K562 (cell line): ENCODE results near the gene DCUN1D1. TPM values are rescaled to one million over a fixed set of nuclear protein-coding genes. Genes with fewer than 3 reads are reported as not detected.
A peak's percentile ranks its signal among the peaks of the same experiment; 100 is the strongest.

Experiments used
- ATAC-seq: fragments of 200-7000 bp; cut with Tn5 transposase; 3 replicates; pipeline ENCODE4 v1.9.1; 2020; ENCODE audit warnings: moderate library complexity
- BruUV-seq: library from RNA; stranded (reverse); fragments of 400-500 nt; replicated peaks from 2 replicates; lab custom pipeline; 2021; lab: Mats Ljungman, UMichigan
- CTCF ChIA-PET: fragments of 300-600 bp; formaldehyde crosslinking; extraction: SDS; loops from one replicate; lab custom pipeline; 2021; ENCODE audit warnings: low intra/inter-chr PET ratio; lab: Yijun Ruan, JAX
- POLR2A ChIA-PET: fragments of 300-600, 350-650 bp; sonication (Branson Sonifier 250); formaldehyde crosslinking; extraction: SDS; loops from one replicate; lab custom pipeline; 2021; ENCODE audit warnings: antibody characterized with exemption, inconsistent platforms; lab: Yijun Ruan, JAX
- DNase-seq, 4 experiments: peaks; one replicate each; pipeline versions ENCODE4 v3.0.0 to v3.0.0-alpha.2; 2011 to 2018; ENCODE audit warnings: low spot score in 3 of 4, mixed read lengths in 3 of 4; ENCODE audit errors: extremely low read depth in 1 of 4
- FAIRE-seq: peaks from 2 replicates; lab custom pipeline; 2011; peaks lifted over from hg19 to GRCh38; lab: Jason Lieb, UNC
- H2AFZ ChIP-seq: 2 replicates; pipeline ENCODE4 v1.6.0; 2011; ENCODE audit warnings: low read depth, low read length, control low read depth, inconsistent platforms
- H3K27ac ChIP-seq: fragments of 200-600 bp; 3 replicates; pipeline ENCODE4 v1.8.0; 2011; ENCODE audit warnings: low read depth, mild to moderate bottlenecking, control low read depth, inconsistent platforms, low read length, moderate library complexity, mixed read lengths; ENCODE audit errors: extremely low read depth
- H3K27me3 ChIP-seq, 2 experiments: fragments of 300-600 bp in 1 of 2; 2 replicates in 1 of 2; 3 replicates in 1 of 2; pipeline versions ENCODE4 v1.6.0 to v1.8.0; 2011; ENCODE audit warnings: inconsistent platforms in 2 of 2, low read length in 2 of 2, mild to moderate bottlenecking in 1 of 2, mixed read lengths in 1 of 2, moderate library complexity in 1 of 2; ENCODE audit not compliant: control insufficient read depth in 2 of 2, insufficient read depth in 2 of 2
- H3K36me3 ChIP-seq: fragments of 300-600 bp; 3 replicates; pipeline ENCODE4 v1.8.0; 2011; ENCODE audit warnings: mild to moderate bottlenecking, low read length, inconsistent platforms; ENCODE audit not compliant: control insufficient read depth, insufficient read depth
- H3K4me1 ChIP-seq, 2 experiments: fragments of 200-600 bp in 1 of 2; replicated peaks in 1 of 2; 2 replicates in 1 of 2; 3 replicates in 1 of 2; pipeline versions ENCODE4 v1.5.1 to v1.8.0; 2011; ENCODE audit warnings: inconsistent platforms in 2 of 2, low read length in 2 of 2, mild to moderate bottlenecking in 1 of 2, mixed read lengths in 1 of 2, moderate library complexity in 1 of 2; ENCODE audit not compliant: control insufficient read depth in 2 of 2, insufficient read depth in 2 of 2
- H3K4me2 ChIP-seq: 2 replicates; pipeline ENCODE4 v1.6.1; 2011; ENCODE audit warnings: low read length, control low read depth, inconsistent platforms, mixed read lengths; ENCODE audit not compliant: insufficient read depth
- H3K4me3 ChIP-seq: fragments of 200-600 bp; sonication (generic), shearing (Covaris generic); 2 replicates; pipeline ENCODE4 v1.5.1; 2016; ENCODE audit warnings: control low read depth, inconsistent platforms
- H3K79me2 ChIP-seq: fragments of 200-600 bp; 3 replicates; pipeline ENCODE4 v1.8.0; 2011; ENCODE audit warnings: low read length, inconsistent platforms; ENCODE audit not compliant: control insufficient read depth, insufficient read depth
- H3K9ac ChIP-seq, 2 experiments: 2 replicates each; pipeline versions ENCODE4 v1.6.0 to v1.6.1; 2011; ENCODE audit warnings: low read depth in 2 of 2, low read length in 2 of 2, control low read depth in 1 of 2, inconsistent platforms in 1 of 2, mild to moderate bottlenecking in 1 of 2, mixed read lengths in 1 of 2; ENCODE audit not compliant: insufficient read depth in 1 of 2
- H3K9me1 ChIP-seq: one replicate; pipeline ENCODE4 v1.6.0; 2011; ENCODE audit warnings: inconsistent platforms, mild to moderate bottlenecking, low read length, moderate library complexity; ENCODE audit not compliant: control insufficient read depth, insufficient read depth
- H3K9me3 ChIP-seq: replicated peaks from 2 replicates; pipeline ENCODE4 v1.5.1; 2011; ENCODE audit warnings: low read depth, low read length, inconsistent platforms; ENCODE audit not compliant: control insufficient read depth, insufficient read depth
- H4K20me1 ChIP-seq: replicated peaks from 2 replicates; pipeline ENCODE4 v1.6.1; 2011; ENCODE audit warnings: low read length, inconsistent platforms, mixed read lengths; ENCODE audit not compliant: control insufficient read depth, insufficient read depth
- ATF7 ChIP-seq: fragments of 450-650 bp; IDR thresholded peaks from 2 replicates; pipeline ENCODE4 v1.7.1; 2014; ENCODE audit warnings: mild to moderate bottlenecking, moderate library complexity
- C11orf30 ChIP-seq: fragments of 450-650 bp; IDR thresholded peaks from 2 replicates; pipeline ENCODE4 v1.6.1; 2016; ENCODE audit warnings: low read depth, mild to moderate bottlenecking
- DDX20 ChIP-seq: fragments of 450-650 bp; IDR thresholded peaks from 2 replicates; pipeline ENCODE4 v1.6.1; 2016; ENCODE audit warnings: missing genetic modification characterization, low read depth, mild to moderate bottlenecking, missing compliant biosample characterization, moderate library complexity
- MAFF ChIP-seq: IDR thresholded peaks from 2 replicates; pipeline ENCODE4 v1.6.1; 2012; ENCODE audit warnings: low read length, improper control_type of control experiment
- MAFG ChIP-seq: fragments of 450-650 bp; conservative IDR thresholded peaks from 2 replicates; pipeline ENCODE4 v1.6.1; 2016; ENCODE audit warnings: missing genetic modification characterization, missing compliant biosample characterization
- RBM17 ChIP-seq: fragments of 200-400 bp; formaldehyde crosslinking; IDR thresholded peaks from 2 replicates; pipeline ENCODE4 v1.6.1; 2017; ENCODE audit warnings: low read depth, mild to moderate bottlenecking, low read length, borderline replicate concordance
- TBL1XR1 ChIP-seq, 2 experiments: IDR thresholded peaks; 2 replicates each; pipeline ENCODE4 v1.6.1; 2012; ENCODE audit warnings: improper control_type of control experiment in 2 of 2, low read length in 2 of 2, mild to moderate bottlenecking in 1 of 2
- TCF7L2 ChIP-seq: fragments of 150-350 bp; IDR thresholded peaks from 2 replicates; pipeline ENCODE4 v1.6.1; 2016; ENCODE audit warnings: low read depth, mild to moderate bottlenecking, low read length, moderate library complexity
- ZNF263 ChIP-seq: sonication (generic); formaldehyde crosslinking; IDR thresholded peaks from 2 replicates; pipeline ENCODE4 v1.8.0; 2022; ENCODE audit warnings: mild to moderate bottlenecking, missing genetic modification reagents, borderline replicate concordance
- ZNF316 ChIP-seq: fragments of 450-650 bp; IDR thresholded peaks from 2 replicates; pipeline ENCODE4 v1.6.1; 2016
- WGBS: fragments of 100-300 bp; shearing (Covaris generic); methylation state at CpG from one replicate; pipeline ENCODE4 v1.1.6; 2016; ENCODE audit warnings: low coverage, mixed read lengths; ENCODE audit not compliant: insufficient coverage; ENCODE audit errors: missing lambda C conversion rate; 5-methylcytosine and 5-hydroxymethylcytosine counted together
- in situ Hi-C: fragments of 300-500 bp; cut with MboI; formaldehyde crosslinking; loops from 4 replicates; pipeline ENCODE4 v1.15.0; 2018; ENCODE audit warnings: inconsistent platforms, mixed read lengths
- intact Hi-C: fragments of 100-400 bp; cut with micrococcal nuclease; formaldehyde crosslinking; loops from 2 replicates; pipeline ENCODE4 v1.14.2; 2022
- polyA plus RNA-seq, 8 experiments: library from polyadenylated mRNA; depleted of rRNA in 4 of 8; stranded (reverse) in 5 of 8; unstranded in 3 of 8; fragments of >200 nt; fragmentation: Nextera tagmentation in 2 of 8; fragmentation: Illumina TruSeq in 1 of 8; extraction: Ambion mirVana in 2 of 8; extraction: Trizol in 1 of 8; gene quantifications; 2 replicates each; pipeline versions ENCODE4 v1.2.1 to v1.2.3, GENCODE V29; 2011 to 2014; ENCODE audit warnings: inconsistent platforms in 1 of 8, missing spikeins in 1 of 8
- total RNA-seq, 7 experiments: library from RNA; depleted of rRNA in 6 of 7; stranded (reverse); fragments of >200 nt in 6 of 7; fragmentation: Illumina TruSeq in 2 of 7; extraction: Trizol in 2 of 7; gene quantifications; 2 replicates each; pipeline versions ENCODE4 v1.2.1 to v1.2.3, GENCODE V29; 2011 to 2021; ENCODE audit warnings: low replicate concordance in 1 of 7

The DCUN1D1 gene
- total and polyA plus RNA-seq, 9 of the 15 experiments (the other 6 are each of a cell fraction or from before 2014, with no cell fraction given) = 11.4 to 46.8 (median 28.2) TPM

DNA sequence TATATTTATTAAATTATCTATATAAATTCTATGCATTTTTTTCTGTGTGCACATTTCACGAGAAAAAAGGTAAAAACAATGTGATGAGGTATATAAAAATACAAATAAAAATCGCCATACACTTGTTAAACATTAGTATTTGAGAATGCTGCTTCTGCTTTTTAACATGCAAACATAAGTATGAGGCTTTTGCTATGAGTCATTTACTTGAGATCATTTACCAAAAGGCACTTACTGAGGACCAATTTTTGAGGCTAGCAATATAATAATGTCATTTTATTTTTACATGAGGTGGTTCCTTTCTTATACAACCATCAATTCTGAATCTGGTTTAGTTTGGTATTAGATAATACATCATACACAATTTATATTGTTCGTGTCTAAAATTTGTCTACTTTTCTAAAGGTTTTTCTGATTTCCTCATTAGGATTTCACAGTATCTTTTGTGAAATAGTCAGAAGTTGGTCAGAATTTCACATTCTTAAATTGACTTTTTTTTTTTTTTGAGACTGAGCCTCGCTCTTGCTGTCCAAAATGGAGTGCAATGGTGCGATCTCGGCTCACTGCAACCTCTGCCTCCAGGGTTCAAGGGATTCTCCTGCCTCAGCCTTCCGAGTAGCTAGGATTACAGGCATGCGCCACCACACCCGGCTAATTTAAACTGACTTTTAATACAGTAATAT lies 25.6 kb downstream of the DCUN1D1 start (continued):
- no peak for TF ChIP-seq TCF7L2
- no peak for TF ChIP-seq TBL1XR1 (IDR thresholded peaks at IDR 0.05; ENCODE audit: low read length in 2 of 2)
- TF ChIP-seq ZNF263 = no peak

DNA sequence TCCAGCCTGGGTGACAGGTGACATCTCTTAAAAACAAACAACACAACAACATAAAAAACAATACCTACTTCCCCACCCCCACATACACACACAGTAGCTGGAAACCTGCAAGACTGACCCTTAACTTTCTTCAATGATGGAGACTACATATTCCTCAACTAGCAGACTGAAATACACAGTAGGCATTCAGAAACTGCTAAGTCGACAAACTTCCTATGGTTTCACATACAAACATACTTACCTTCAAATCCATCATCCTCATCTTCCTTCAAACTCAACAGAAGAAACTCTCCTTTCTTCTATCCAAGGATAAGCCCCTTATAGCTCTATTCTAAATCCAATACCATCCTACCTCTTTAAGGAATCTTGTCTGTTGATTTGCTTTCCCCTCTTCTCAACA lies 30.6 kb downstream of the DCUN1D1 start:
- ChIA-PET POLR2A (interaction anchor here (0.6 to 1.4 kb wide), 2 partner anchors 11 to 200 kb away, joined by 3 read pairs; no protein-coding TSS in a partner anchor), CTCF (no interaction called here)
- TF ChIP-seq C11orf30 (peak; percentile 84), ZNF316 (peak; percentile 88), MAFF (peak; percentile 15; the same call in 1 of the 2 replicates), RBM17 (no peak), ATF7 (no peak), MAFG (tag) (peak; percentile 76), DDX20 (tag) (no peak)
- FAIRE-seq = no peak
- no peak for DNase-seq
- H3K4me2 ChIP-seq = no peak overlapping the region
- no peaks in the 10 kb centered on the region for H3K79me2 ChIP-seq
- H3K9me1 ChIP-seq = no peaks in the 10 kb centered on the region
- no peaks in the 10 kb centered on the region for H3K9me3 ChIP-seq
- no peaks in the 10 kb centered on the region for H4K20me1 ChIP-seq
- BruUV-seq = no TSS peak
- 100% methylated on average over 1 of the region's 1 CpG for WGBS
- no peak overlapping the region for H3K9ac ChIP-seq
- no peak overlapping the region for H3K27ac ChIP-seq
- H2AFZ ChIP-seq = no peak overlapping the region
- in situ Hi-C loops (no loop called here), intact Hi-C loops (no loop called here)
- H3K27me3 ChIP-seq = no peaks in the 10 kb centered on the region
- ATAC-seq = no peak
- H3K36me3 ChIP-seq = peaks cover 53% of the 10 kb centered on the region
- no peak overlapping the region for H3K4me3 ChIP-seq
- H3K4me1 ChIP-seq = no peaks in the 10 kb centered on the region; a peak in 2 of 5 replicates
